Measurements from ENCODE around the gene TMEM35B.
"Not testable (repeated sequence)": the region's sequence is repeated elsewhere in the genome, so short reads cannot be mapped to it uniquely, and the experiment has no call there.

The TMEM35B gene

DNA sequence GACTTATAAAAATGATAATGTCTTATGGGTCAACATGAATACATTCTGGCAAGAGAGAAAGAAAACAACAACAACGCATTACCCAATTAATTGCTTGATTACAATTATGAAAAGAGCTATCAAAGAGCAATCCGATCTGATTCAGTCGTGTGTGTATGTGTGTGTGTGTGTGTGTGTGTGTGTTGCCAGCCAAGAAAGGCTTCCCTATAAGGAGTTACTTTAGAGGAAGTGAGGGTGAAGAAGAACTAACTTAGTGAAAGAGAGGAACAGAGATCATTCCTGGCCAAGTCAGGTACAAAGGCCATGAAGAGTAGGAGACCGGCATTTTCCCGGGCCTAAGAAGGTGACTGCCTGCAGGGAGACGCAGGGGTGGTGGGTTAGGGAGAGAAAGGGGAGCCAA, 9.4 kb downstream of the TMEM35B start:
- no peak for FAIRE-seq

DNA sequence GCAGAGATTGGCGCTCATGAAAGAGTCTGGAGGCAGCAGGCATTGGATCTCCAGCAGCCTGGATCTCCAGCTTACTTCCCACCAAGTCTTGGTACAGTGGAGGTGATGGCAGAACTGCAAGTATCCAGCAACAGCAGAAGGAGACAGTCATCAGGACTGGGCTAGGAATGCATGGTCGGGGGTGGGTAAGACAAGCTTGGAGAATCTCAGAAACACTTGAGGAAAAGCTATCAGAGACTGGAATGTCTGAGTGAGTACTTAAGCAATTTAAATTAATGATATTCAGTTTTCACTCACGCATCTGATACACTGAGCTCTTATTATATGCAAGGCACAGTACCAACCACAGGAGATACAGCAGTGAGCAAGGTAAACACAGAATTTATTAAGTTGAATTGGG, 9.8 kb downstream of the TMEM35B start:
- no peak for FAIRE-seq

DNA sequence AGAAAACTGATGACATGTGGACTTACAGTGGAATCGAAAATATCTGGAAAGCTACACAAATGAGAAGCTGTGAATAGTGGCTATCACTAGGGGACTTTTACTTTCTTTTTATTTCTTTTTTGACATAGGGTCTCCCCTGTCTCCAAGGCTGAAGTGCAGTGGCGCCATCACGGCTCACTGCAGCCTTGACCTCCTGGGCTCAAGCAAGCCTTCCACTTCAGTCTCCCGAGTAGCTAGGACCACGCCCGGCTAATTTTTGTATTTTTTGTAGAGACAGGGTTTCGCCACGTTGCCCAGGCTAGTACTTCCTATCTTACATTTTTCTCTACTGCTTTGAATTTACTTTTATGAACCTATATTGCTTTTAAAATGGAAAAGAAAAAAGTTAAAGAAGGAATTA, 10.5 kb downstream of the TMEM35B start:
- FAIRE-seq = no peak

DNA sequence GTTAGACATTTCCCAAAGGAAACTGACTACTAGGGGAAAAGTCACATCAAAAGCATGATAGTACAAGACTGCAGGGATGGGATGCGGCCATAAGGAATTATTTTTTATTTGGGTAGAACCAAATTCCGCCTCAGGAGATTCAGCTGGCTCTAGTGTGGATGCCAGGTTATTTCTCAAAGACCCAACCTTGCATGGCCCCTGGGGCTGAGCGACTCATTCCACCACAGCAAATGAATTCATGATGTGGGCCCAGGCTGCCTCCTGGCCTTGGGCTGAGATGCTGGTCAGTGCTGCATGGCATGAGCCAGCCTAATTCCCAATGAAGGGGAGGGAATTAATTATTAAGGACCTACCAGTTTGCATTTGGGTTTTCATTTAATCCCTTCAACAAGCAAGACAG, 11.8 kb downstream of the TMEM35B start:
- no peak for FAIRE-seq

DNA sequence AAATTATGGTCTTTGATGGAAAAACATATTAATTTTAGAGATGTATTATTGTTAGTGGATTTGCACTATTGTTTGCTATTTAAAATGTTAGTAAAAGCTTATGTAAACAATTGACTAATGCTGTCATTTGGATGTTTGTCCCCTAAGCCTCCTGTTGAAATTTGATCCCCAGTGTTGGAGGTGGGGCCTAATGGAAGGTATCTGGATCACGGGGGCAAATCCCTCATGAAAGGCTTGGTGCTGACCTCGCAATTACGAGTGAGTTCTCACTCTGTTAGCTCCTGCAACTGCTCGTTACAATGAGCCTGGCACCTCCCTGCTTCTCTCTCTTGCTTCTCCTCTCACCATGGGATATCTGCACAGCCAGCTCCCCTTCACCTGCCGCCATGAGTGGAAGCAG, 14.3 kb downstream of the TMEM35B start:
- FAIRE-seq = no peak

DNA sequence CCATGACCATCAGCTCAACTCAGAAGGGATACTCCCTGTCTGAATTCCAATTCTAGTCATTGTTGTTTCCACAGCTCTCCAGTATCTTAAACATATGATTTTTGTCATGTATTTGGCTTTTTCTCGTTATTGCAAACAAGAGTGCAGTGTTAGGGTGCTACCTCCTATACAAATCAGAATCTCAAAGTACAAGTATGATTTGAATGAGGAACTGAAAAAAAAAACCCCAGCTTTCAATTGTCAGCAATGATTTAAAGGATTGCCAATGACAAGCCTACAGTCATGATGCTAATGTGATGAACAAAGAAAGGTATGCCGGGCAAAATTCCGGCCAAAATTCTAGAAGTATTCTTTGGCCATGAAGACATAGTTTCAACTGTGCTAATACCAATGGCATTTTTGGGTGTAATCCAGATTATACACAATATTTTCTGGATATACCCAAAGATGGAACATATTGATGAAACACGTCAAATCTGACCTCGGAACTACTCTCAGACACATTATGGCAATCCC, 14.9 kb downstream of the TMEM35B start:
- no peak for FAIRE-seq

DNA sequence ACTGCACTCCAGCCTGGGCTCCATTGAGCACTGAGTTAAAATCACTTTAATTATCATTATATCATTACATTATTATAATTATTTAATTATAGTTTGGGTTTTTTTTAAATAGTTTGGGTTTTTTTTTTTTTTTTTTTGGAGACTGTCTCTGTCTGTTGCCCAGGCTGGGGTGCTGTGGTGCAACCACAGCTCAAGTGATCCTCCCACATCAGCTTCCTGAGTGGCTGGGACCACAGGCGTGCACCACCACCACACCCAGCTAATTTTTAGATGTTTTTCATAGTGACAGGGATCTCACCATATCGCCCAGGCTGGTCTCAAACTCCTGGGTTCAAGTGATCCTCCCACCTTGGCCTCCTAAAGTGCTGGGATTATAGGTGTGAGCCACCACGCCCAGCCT, 16.9 kb downstream of the TMEM35B start:
- FAIRE-seq = not testable (repeated sequence)

DNA sequence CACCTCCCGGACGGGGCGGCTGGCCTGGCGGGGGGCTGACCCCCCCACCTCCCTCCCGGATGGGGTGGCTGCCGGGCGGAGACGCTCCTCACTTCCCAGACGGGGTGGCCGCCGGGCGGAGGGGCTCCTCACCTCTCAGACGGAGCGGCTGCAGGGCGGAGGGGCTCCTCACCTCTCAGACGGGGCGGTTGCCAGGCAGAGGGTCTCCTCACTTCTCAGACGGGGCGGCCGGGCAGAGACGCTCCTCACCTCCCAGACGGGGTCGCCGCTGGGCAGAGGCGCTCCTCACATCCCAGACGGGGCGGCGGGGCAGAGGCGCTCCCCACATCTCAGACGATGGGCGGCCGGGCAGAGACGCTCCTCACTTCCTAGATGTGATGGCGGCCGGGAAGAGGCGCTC, 17.5 kb downstream of the TMEM35B start:
- FAIRE-seq = not testable (repeated sequence)

DNA sequence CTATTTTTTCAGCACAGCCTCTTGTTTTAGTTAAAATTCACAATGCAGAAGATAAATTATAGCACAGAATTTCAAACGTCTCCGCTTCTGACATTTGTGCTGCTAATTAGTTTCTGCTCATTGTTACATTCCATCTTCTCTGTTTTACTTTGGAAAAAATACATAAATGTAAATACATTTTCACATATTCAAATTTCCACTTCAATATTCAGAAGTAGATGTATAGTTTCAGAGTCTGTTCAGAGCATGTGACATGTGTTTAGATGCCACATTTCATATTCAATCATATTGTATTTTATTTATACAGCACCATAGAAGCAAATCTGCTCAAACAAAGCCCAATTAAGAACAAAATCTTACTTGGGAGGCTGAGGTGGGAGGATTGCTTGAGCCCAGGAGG, 19.6 kb downstream of the TMEM35B start:
- no peak for FAIRE-seq

DNA sequence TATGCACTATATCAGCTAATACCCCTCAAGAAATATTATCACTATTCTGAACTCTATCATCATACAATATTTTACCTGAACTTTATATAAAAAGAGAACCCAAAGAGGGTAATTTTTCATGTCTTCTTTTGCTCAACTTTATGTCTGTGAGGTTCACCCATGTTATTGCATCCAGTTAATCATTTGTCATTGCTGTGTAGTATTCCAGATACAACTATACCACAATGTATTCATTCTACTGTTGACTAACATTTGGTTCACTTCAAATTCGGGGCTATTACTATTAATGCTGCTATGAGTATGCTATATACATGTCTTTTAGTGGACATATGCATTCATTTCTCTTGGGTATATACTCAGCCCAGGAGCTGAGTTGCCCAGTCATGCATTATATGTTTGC, 34.7 kb downstream of the TMEM35B start:
- FAIRE-seq = no peak

DNA sequence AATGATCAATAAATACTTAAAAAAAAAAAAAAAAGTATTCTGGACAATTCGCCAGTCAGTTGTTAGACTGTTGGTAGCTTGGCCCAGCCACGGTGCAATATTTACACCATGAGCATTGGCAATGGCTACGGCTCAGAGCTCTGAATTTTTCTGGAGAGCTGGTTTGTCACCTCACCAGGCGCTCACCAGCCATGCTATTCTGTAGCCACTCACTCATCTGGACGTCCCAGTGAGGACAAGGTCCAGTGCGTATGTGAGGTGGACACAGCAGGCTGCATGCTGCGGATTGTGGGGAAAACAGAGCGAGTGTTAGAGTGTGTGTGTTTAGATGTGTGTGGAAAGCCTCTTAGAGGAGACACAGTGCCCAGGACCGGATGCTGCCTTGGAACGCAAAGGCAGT, 36.4 kb downstream of the TMEM35B start:
- FAIRE-seq = not testable (repeated sequence)

DNA sequence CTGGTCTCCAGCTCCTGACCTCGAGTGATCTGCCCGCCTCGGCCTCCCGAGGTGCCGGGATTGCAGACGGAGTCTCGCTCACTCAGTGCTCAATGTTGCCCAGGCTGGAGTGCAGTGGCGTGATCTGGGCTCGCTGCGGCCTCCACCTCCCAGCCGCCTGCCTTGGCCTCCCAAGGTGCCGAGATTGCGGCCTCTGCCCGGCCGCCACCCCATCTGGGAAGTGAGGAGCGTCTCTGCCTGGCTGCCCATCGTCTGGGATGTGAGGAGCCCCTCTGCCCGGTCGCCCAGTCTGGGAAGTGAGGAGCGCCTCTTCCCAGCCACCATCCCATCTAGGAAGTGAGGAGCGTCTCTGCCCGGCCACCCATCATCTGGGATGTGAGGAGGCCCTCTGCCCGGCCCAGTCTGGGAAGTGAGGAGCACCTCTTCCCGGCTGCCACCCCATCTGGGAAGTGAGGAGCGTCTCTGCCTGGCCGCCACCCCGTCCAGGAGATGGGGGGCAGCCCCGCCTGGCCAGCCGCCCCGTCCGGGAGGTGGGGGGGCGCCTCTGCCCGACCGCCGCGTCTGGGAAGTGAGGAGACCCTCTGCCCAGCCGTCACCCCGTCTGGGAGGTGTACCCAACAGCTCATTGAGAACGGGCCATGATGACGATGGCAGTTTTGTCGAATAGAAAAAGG, 37.4 kb downstream of the TMEM35B start:
- not testable (repeated sequence) for FAIRE-seq

DNA sequence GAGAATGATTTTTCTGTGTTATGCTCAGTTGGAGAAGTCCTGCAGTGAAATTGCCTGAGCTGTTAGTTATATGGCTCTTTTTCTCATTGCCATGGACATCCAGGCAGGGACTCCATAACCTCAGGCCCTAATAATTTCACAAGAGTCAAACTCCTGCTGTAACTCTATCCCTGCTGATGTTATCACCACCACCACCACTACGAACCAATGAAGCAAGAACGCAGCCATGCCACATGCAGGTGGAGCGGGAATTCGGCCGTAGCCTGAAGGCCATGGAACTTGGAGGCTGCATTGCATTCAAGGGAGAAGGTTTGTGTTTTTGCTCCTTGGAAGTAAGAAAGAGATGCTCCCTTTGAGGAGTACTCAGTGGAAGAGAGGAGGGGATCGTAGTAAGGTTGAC, 38.9 kb downstream of the TMEM35B start:
- no peak for FAIRE-seq

DNA sequence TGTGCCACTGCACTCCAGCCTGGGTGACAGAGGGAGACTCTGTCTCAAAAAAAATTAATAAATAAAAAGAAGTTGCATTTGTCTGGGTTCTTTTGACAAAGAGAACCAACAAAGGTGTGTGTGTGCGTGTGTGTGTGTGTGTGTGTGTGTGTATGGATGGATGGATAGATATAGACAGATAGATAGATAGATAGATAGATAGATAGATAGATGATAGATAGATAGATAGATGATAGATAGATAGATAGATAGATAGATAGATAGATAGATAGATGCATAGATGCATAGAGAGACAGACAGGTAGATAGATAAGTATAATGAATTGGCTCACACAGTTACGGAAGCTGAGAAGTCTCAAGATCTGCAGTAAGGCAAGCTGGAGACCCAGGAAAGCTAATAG, 43.3 kb downstream of the TMEM35B start:
- FAIRE-seq = not testable (repeated sequence)
